HL-60 (cell line): ENCODE data around the gene FNDC3B.

Experiments
- DNase-seq, 2 experiments: peaks; one replicate each; pipeline ENCODE4 v3.0.0-alpha.2; 2010 to 2020; ENCODE audit warnings: low read depth in 1 of 2, low spot score in 1 of 2
- H3K27ac ChIP-seq: fragments of 250-450 bp; sonication (Bioruptor Pico); replicated peaks from 2 replicates; pipeline ENCODE4 v1.5.1; 2020; ENCODE audit warnings: mild to moderate bottlenecking, moderate library complexity
- H3K27me3 ChIP-seq: fragments of 250-450 bp; sonication (Bioruptor Pico); 2 replicates; pipeline ENCODE4 v1.5.1; 2021; ENCODE audit warnings: mild to moderate bottlenecking, moderate library complexity; ENCODE audit not compliant: insufficient read depth, poor library complexity, severe bottlenecking
- H3K4me3 ChIP-seq: replicated peaks from 2 replicates; pipeline ENCODE4 v1.5.1; 2011; ENCODE audit warnings: mild to moderate bottlenecking, control low read depth, low read length; ENCODE audit not compliant: insufficient read depth
- GABPA ChIP-seq: IDR thresholded peaks from 2 replicates; pipeline ENCODE4 v1.6.1; 2012; ENCODE audit warnings: low read depth
- POLR2AphosphoS5 ChIP-seq: IDR thresholded peaks from 2 replicates; pipeline ENCODE4 v1.6.1; 2012; ENCODE audit warnings: low read depth
- SPI1 ChIP-seq: IDR thresholded peaks from 2 replicates; pipeline ENCODE4 v1.6.1; 2012; ENCODE audit warnings: low read depth, mild to moderate bottlenecking, borderline replicate concordance
- TF ChIP-seq, protein P1 (sequence below): IDR thresholded peaks from one replicate; pipeline ENCODE4 v1.5.1; 2011; ENCODE audit warnings: low read length, control low read depth, inconsistent platforms; ENCODE audit not compliant: insufficient read depth
- TF ChIP-seq, protein P2 (sequence below): IDR thresholded peaks from 2 replicates; pipeline ENCODE4 v1.6.1; 2012; ENCODE audit warnings: low read depth; ENCODE audit not compliant: insufficient replicate concordance

The FNDC3B gene

GRCh38 chr3:172106989-172107388 is 67.6 kb downstream of the FNDC3B start:
- no peak overlapping the region for H3K4me3 ChIP-seq
- H3K27me3 ChIP-seq: no peaks in the 10 kb centered on the region
- no peak; the same call in 1 of the 2 replicates for TF ChIP-seq GABPA
- TF ChIP-seq, protein P1, sequence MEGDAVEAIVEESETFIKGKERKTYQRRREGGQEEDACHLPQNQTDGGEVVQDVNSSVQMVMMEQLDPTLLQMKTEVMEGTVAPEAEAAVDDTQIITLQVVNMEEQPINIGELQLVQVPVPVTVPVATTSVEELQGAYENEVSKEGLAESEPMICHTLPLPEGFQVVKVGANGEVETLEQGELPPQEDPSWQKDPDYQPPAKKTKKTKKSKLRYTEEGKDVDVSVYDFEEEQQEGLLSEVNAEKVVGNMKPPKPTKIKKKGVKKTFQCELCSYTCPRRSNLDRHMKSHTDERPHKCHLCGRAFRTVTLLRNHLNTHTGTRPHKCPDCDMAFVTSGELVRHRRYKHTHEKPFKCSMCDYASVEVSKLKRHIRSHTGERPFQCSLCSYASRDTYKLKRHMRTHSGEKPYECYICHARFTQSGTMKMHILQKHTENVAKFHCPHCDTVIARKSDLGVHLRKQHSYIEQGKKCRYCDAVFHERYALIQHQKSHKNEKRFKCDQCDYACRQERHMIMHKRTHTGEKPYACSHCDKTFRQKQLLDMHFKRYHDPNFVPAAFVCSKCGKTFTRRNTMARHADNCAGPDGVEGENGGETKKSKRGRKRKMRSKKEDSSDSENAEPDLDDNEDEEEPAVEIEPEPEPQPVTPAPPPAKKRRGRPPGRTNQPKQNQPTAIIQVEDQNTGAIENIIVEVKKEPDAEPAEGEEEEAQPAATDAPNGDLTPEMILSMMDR: no peak
- TF ChIP-seq POLR2AphosphoS5: peak; percentile 78
- no peak for TF ChIP-seq SPI1
- TF ChIP-seq, protein P2, sequence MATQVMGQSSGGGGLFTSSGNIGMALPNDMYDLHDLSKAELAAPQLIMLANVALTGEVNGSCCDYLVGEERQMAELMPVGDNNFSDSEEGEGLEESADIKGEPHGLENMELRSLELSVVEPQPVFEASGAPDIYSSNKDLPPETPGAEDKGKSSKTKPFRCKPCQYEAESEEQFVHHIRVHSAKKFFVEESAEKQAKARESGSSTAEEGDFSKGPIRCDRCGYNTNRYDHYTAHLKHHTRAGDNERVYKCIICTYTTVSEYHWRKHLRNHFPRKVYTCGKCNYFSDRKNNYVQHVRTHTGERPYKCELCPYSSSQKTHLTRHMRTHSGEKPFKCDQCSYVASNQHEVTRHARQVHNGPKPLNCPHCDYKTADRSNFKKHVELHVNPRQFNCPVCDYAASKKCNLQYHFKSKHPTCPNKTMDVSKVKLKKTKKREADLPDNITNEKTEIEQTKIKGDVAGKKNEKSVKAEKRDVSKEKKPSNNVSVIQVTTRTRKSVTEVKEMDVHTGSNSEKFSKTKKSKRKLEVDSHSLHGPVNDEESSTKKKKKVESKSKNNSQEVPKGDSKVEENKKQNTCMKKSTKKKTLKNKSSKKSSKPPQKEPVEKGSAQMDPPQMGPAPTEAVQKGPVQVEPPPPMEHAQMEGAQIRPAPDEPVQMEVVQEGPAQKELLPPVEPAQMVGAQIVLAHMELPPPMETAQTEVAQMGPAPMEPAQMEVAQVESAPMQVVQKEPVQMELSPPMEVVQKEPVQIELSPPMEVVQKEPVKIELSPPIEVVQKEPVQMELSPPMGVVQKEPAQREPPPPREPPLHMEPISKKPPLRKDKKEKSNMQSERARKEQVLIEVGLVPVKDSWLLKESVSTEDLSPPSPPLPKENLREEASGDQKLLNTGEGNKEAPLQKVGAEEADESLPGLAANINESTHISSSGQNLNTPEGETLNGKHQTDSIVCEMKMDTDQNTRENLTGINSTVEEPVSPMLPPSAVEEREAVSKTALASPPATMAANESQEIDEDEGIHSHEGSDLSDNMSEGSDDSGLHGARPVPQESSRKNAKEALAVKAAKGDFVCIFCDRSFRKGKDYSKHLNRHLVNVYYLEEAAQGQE: no peak
- H3K27ac ChIP-seq: peak overlapping the region; percentile 66
- DNase-seq: peak; percentile 71 to 95

DNA sequence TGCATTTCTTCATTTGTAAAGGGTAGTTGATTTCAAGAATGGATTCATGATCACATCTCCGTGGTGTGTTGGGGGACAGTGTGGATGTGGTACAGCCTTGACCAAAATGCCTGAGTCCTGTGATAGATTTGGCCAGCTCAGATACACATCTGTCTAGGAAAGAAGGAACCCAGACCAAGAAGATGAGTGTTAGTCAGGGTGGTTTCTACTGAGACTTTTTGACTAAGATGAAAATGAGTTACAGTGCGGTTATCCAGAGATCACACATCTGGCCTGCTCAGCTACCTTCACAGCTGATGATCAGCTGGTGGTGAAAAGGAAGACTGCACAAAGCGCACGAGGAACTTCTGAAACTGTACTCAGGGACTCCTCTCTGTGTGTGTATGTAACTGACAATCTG is 68.0 kb downstream of the FNDC3B start:
- H3K27ac ChIP-seq: peak overlapping the region; percentile 66
- DNase-seq: no peak
- no peaks in the 10 kb centered on the region for H3K27me3 ChIP-seq
- TF ChIP-seq, protein P1: no peak
- no peak; the same call in 1 of the 2 replicates for TF ChIP-seq GABPA
- no peak for TF ChIP-seq SPI1
- TF ChIP-seq, protein P2: no peak
- TF ChIP-seq POLR2AphosphoS5: no peak
- no peak overlapping the region for H3K4me3 ChIP-seq

DNA sequence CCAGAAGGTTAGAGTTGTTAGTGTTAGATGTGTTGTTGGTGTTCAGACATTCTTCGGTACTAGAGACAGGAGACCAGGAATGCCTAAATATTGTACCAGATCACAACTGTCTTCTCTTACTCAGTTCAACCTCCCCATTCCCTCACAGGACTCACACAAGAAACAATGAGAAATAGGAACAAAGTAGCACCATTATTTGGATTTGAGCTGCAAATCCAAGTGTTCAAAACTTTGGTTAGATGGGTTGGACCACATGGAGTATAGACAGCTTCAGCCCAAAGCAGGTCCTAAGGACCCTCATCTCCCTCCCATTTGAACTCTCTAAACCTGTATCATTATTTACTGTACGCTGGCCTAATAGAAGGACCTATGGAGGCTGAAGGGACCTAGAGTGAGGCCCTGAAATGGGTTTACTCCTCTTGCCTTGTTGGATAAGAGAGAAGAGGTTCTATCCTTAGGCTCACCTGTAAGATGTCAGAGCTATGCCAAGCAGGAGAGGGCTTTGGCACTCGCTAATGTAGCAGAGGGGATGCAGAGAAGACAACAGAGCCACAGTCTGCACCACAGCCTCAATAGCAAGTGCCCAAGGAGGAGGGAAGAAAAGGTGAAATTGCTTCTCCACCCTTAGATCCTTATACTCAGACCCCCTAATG is 70.9 kb downstream of the FNDC3B start:
- no peaks in the 10 kb centered on the region for H3K27me3 ChIP-seq
- H3K4me3 ChIP-seq: no peak overlapping the region
- TF ChIP-seq, protein P1: no peak
- TF ChIP-seq SPI1 (no peak), POLR2AphosphoS5 (no peak), GABPA (no peak)
- TF ChIP-seq, protein P2: no peak
- no peak for DNase-seq
- H3K27ac ChIP-seq: no peak overlapping the region
